GM18873 (cell line): ENCODE data around the gene SPEG.

ENCODE experiments used
- ATAC-seq: cut with Tn5 transposase; IDR thresholded peaks from one replicate; pipeline ENCODE4 v1.9.1; 2021; ENCODE audit warnings: mild to moderate bottlenecking, moderate library complexity, moderate number of reproducible peaks; ENCODE audit not compliant: unreplicated experiment, low FRiP score

The SPEG gene

DNA sequence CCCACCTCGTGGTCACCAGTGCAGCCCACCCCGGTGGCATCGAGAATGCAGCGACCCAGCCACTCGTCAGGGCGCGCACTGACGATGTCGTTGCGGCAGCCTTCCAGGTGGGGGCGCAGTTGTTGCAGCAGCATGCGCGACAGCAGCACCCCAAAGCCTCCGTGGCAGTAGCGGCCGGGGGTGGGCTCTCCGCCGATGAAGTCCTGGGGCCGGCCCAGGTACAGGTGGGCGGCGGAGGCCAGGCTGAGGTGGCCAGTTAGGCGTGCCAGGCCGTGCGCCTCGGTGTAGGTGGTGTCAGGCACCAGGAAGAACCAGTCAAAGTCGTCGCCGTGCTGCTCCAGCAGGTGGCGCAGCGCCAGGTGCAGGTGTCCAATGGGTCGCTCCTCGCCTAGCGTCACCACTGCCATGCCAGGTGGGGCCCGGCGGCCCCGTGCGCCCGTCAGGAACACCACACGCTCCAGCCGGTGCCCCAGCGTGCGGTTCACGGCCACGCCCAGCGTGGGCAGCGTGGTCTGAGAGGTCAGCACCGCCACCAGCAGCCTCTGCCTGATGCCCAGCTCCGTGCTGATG, 107.1 kb downstream of the SPEG start:
- ATAC-seq, result peak; percentile 47

DNA sequence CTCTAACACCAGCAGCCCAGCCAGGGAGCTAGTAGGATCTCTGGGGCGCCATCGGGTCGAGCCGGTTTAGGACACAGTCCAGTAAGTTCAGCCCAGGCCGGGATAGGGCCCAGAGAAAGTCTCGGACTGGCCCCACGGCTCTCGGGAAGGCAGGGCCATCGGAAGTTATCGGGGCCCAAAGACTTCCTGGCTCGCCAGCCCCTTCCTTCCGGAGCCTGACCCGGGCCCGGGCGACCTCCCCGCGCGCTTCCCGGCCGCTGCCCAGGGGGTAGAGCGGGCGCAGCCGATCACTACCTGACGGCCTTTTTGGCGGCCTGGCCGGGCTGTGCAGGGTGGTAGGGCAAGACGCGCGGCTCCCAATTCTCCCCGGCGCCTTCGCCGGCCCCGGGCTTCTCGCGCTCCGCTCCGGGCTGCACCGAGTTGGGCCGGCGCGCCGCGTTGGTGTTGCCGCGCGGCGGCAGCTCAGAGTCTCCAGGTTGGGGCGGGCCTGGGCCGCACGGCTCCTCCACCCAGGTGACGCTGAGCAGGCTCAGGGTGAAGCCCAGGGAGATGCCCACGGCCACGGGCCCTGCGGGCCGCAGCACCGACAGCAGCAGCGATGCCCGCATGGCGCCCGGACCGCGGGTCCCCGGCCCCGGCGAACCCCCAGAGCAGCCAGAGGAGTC, 108.4 kb downstream of the SPEG start:
- peak; percentile 23 for ATAC-seq

DNA sequence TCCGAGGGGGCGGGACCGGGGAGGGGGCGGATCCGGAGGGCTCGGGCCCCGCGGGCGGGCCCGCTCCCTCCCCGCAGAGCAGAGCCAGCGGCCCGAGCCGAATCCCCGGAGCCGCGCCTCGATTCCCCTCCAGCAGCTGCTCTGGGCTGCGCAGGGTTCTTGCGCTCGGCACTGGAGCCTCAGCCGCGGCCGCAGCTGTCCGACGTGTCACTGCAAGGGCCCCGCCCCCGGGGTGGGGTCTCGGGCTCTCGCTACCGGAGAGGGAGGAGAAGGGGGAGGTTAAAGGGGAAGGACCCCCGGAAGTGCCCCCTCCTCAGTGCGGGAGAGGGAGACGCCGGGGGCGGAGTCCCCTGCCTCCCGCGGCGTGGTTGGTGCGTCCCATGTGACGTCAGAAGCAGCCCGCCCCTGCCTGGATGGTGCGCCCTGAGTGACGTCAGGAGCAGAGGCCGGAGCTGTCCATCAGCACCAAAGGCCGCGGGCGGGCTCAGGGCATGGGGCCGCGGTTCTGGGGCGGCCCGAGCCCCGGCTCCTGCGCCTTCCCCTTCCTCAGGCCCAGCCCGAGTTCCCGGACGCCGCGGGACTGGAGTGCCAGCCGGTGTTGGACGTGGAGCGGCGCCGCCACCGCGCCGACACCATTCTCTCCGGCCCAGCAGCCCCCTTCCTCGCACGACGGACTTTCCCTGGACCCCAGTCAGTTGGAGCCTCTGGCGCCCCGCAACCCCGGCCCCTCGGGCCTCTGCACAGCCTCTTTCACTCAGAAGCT, 109.1 kb downstream of the SPEG start, which contains the start of the genes CHPF and TMEM198:
TSS of gene CHPF (minus strand) at position 214 of the 763 bp plus-strand sequence. CDS start 271 bp downstream, outside the sequence.
TSS of gene TMEM198 (plus strand) at position 433 of the 763 bp plus-strand sequence. CDS start 700 bp downstream, outside the sequence.
- ATAC-seq, result peak; percentile 62

DNA sequence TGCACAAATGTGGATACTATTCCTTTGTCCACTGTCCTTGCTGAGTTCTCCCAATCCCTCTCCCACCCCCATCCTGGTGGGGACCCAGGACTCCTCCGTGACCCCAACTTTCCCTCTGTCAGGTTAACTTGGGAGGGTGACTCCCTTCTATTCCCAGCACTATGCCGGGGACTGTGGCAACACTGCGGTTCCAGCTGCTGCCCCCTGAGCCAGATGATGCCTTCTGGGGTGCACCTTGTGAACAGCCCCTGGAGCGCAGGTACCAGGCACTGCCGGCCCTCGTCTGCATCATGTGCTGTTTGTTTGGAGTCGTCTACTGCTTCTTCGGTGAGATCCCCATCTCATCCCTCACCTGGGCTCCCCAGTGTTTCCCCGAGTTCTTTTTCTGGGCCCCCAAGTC, 109.9 kb downstream of the SPEG start:
- no peak for ATAC-seq

DNA sequence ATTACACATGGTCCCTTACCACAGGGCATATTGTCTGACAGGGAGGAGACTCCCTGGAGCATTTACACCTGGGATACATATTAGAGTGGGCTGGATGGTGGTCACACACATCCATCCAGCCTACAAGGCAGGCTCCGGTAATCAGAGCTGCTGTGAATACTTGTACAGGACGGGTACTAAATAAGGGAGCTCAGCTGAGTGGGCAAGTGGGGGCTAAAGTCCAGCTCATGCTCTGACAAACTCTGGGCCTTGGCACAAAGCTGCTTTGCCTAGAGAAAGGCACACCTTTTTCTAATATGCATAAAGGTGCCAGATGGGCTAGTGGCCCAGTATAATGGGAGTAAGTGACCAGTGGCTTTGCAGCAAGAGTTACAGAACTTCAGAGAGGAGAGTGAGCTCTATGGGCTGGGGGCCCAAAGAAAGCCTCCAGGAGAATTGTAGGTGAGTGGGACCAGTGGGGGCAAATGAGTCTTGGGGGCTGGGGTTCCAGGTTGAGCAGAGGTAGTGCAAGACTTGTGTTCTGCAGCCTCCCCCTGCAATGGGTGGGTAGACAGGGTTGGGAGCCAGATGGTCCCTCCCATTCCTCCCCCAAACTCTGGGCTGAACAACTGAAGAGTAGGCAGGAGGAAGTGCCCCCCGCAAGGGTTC, 110.8 kb downstream of the SPEG start:
- no peak for ATAC-seq

DNA sequence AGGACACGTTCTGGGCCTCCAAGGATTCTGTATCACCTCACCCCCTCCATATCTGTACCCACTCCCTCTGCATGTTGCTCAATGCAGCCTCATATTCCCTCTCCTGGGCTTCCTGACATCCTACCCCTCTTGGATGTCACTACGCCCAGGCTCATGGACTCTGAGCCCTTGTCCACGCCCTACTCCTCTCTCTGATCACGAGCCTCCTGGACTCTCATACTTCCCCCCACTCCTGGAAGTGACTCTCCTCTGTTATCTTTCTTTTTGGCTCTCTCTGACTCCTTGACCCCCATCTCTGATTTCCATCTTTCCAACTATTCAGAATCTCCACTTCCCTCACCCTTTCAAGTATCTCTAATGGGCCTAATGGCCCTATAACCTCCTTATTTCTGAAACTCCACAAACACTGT, 111.3 kb downstream of the SPEG start:
- ATAC-seq, result no peak

DNA sequence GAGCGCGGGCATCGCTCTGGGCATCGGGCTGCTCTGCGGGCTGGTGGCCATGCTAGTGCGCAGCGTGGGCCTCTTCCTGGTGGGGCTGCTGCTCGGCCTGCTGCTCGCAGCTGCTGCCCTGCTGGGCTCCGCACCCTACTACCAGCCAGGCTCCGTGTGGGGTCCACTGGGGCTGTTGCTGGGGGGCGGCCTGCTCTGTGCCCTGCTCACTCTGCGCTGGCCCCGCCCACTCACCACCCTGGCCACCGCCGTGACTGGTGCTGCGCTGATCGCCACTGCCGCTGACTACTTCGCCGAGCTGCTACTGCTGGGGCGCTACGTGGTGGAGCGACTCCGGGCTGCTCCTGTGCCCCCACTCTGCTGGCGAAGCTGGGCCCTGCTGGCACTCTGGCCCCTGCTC, 113.0 kb downstream of the SPEG start:
- no peak for ATAC-seq
